IPS DF 19.7 (cell line): Measurements from ENCODE around the gene FRRS1L.
"Not testable (repeated sequence)": the region's sequence is repeated elsewhere in the genome, so short reads cannot be mapped to it uniquely, and the experiment has no call there.

ENCODE experiments used
- DNase-seq: peaks from one replicate; pipeline ENCODE4 v3.0.0-alpha.2; 2013; ENCODE audit warnings: low read depth, low spot score

The FRRS1L gene

GRCh38 chr9:109132567-109133021 lies 34.5 kb downstream of the FRRS1L start:
- DNase-seq: no peak

- no peak for DNase-seq
Measured at GRCh38 chr9:109129470-109130197, 37.4 kb downstream of the FRRS1L start.

- DNase-seq: not testable (repeated sequence)
Measured at GRCh38 chr9:109126671-109127070, 40.4 kb downstream of the FRRS1L start.

- no peak for DNase-seq
Measured at GRCh38 chr9:109124121-109124520, 42.9 kb downstream of the FRRS1L start.

GRCh38 chr9:109122726-109123621 lies 44.1 kb downstream of the FRRS1L start:
- no peak for DNase-seq

- no peak for DNase-seq
Measured at GRCh38 chr9:109121232-109121796, 45.7 kb downstream of the FRRS1L start.

GRCh38 chr9:109120204-109120789 lies 46.8 kb downstream of the FRRS1L start:
- DNase-seq: no peak

- peak; percentile 95 for DNase-seq
Measured at GRCh38 chr9:109119439-109120203, 47.4 kb downstream of the FRRS1L start, which contains the start of gene TMEM245. Gene TMEM245 (minus strand): TSS chr9:109119947. CDS start chr9:109119913, 34 bp downstream.

- no peak for DNase-seq
Measured at GRCh38 chr9:109118808-109119438, 48.1 kb downstream of the FRRS1L start.

GRCh38 chr9:109117856-109118807 lies 48.9 kb downstream of the FRRS1L start:
- DNase-seq: no peak

- no peak for DNase-seq
Measured at GRCh38 chr9:109115931-109116526, 51.0 kb downstream of the FRRS1L start.

- DNase-seq: no peak
Measured at GRCh38 chr9:109114670-109115069, 52.4 kb downstream of the FRRS1L start.

GRCh38 chr9:109113892-109114609 lies 53.0 kb downstream of the FRRS1L start:
- no peak for DNase-seq

- DNase-seq: no peak
Measured at GRCh38 chr9:109113254-109113653, 53.8 kb downstream of the FRRS1L start.

- DNase-seq: no peak
Measured at GRCh38 chr9:109110329-109111021, 56.6 kb downstream of the FRRS1L start.

- no peak for DNase-seq
Measured at GRCh38 chr9:109109967-109110328, 57.1 kb downstream of the FRRS1L start.

GRCh38 chr9:109108318-109108717 lies 58.7 kb downstream of the FRRS1L start:
- no peak for DNase-seq
